B cell (primary cell): ENCODE results near the gene ZSCAN31.

ENCODE experiments used
- EZH2 ChIP-seq: IDR thresholded peaks from 2 replicates; pipeline ENCODE4 v1.6.1; 2012; ENCODE audit warnings: borderline replicate concordance, low read depth, mild to moderate bottlenecking, moderate library complexity, low read length; ENCODE audit not compliant: insufficient read depth, poor library complexity, severe bottlenecking
- TF ChIP-seq, protein P1 (sequence below): fragments of 200-600 bp; IDR thresholded peaks from one replicate; pipeline ENCODE4 v1.8.0; 2022; ENCODE audit warnings: antibody characterized with exemption, mild to moderate bottlenecking

DNA sequence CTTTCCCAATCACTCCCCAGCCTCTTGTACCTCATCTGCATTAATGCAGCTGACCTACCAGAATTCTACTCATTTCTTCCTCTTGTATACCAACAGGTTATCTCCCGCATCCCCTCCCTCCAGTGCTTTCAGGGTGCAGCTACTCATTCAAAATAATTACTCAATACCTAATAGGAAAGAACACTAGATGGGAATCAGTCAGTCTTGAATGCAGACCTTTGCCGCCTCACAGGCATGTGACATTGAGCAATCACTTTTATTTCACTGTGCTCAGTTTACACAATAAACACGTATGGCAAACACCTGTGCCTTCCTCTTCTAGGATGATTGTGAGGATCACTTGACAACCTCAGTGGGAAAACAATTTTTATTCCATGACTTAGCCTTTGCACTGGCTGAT is 13.3 kb downstream of the ZSCAN31 start:
- TF ChIP-seq, protein P1, sequence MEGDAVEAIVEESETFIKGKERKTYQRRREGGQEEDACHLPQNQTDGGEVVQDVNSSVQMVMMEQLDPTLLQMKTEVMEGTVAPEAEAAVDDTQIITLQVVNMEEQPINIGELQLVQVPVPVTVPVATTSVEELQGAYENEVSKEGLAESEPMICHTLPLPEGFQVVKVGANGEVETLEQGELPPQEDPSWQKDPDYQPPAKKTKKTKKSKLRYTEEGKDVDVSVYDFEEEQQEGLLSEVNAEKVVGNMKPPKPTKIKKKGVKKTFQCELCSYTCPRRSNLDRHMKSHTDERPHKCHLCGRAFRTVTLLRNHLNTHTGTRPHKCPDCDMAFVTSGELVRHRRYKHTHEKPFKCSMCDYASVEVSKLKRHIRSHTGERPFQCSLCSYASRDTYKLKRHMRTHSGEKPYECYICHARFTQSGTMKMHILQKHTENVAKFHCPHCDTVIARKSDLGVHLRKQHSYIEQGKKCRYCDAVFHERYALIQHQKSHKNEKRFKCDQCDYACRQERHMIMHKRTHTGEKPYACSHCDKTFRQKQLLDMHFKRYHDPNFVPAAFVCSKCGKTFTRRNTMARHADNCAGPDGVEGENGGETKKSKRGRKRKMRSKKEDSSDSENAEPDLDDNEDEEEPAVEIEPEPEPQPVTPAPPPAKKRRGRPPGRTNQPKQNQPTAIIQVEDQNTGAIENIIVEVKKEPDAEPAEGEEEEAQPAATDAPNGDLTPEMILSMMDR = no peak
- TF ChIP-seq EZH2 = no peak
